ENCODE results near the gene PSD2.

DNA sequence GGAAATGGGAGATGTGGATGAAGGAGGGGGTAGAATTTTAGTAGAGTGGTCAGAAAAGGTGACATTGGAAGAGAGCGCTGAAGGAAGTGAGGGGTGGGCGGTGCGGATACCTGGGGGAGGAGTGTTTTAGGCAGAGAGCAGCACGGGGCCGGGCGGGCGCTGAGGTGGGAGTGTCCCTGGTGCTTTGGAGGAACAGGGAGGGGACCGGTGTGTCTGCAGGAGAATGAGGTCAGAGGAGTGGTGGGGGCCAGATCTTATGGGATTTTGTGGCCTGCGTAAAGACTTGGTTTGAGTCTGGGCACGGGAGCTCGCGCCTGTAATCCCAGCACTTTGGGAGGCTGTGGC lies 5.8 kb upstream of the PSD2 start:
- TF ChIP-seq EZH2 (IDR thresholded peaks at IDR 0.05; ENCODE audit: insufficient read depth, poor library complexity, severe bottlenecking): no peak
- TF ChIP-seq EZH2phosphoT487 (IDR thresholded peaks at IDR 0.05; ENCODE audit: insufficient read depth, low read depth): no peak

Measured in GM23248 (cell line).